ENCODE results near the gene GPER1.

Gene GPER1

GRCh38 chr7:1086588-1087464 lies 1.1 kb upstream of the GPER1 start:
- no peak overlapping the region for H3K9ac ChIP-seq (ENCODE audit: low read depth, low read length)
- H3K36me3 ChIP-seq (ENCODE audit: control insufficient read depth, insufficient read depth, low read length), result peaks cover 8% of the 10 kb centered on the region
- H3K9me3 ChIP-seq (ENCODE audit: control insufficient read depth, insufficient read depth, low read length), result no peaks in the 10 kb centered on the region
- H3K4me3 ChIP-seq (ENCODE audit: low read depth, low read length), result no peak overlapping the region
- no peaks in the 10 kb centered on the region for H3K27me3 ChIP-seq (ENCODE audit: control insufficient read depth, insufficient read depth, low read length)
- no peaks in the 10 kb centered on the region for H3K4me1 ChIP-seq (ENCODE audit: control insufficient read depth, insufficient read depth, low read length)

- Histone ChIP-seq H3K36me3 (ENCODE audit: control insufficient read depth, insufficient read depth, low read length) (peaks cover 15% of the 10 kb centered on the region), H3K9me3 (ENCODE audit: control insufficient read depth, insufficient read depth, low read length) (no peaks in the 10 kb centered on the region), H3K4me1 (ENCODE audit: control insufficient read depth, insufficient read depth, low read length) (no peaks in the 10 kb centered on the region), H3K27me3 (ENCODE audit: control insufficient read depth, insufficient read depth, low read length) (no peaks in the 10 kb centered on the region), H3K4me3 (ENCODE audit: low read depth, low read length) (no peak overlapping the region), H3K9ac (ENCODE audit: low read depth, low read length) (no peak overlapping the region)
Measured at GRCh38 chr7:1087465-1087814, 473 bp upstream of the GPER1 start.

DNA sequence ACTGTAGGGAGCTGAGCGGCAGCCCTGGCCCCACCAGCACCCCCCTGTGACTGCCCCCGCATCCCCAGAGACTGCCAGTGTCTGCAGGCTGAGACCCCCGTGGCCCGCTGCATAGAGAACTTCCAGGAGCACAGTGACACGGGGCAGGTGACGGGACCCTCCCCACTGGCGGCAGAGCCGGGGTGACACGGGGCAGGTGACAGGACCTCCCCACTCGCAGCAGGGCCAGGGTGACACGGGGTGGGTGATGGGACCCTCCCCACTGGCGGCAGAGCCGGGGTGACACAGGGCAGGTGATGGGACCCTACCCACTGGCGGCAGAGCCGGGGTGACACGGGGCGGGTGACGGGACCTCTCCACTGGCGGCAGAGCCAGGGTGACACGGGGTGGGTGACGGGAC lies 2.3 kb downstream of the GPER1 start:
- no peak overlapping the region for H3K9ac ChIP-seq (ENCODE audit: low read depth, low read length)
- H3K9me3 ChIP-seq (ENCODE audit: control insufficient read depth, insufficient read depth, low read length), result no peaks in the 10 kb centered on the region
- H3K36me3 ChIP-seq (ENCODE audit: control insufficient read depth, insufficient read depth, low read length), result peaks cover 19% of the 10 kb centered on the region
- no peaks in the 10 kb centered on the region for H3K27me3 ChIP-seq (ENCODE audit: control insufficient read depth, insufficient read depth, low read length)
- no peaks in the 10 kb centered on the region for H3K4me1 ChIP-seq (ENCODE audit: control insufficient read depth, insufficient read depth, low read length)
- H3K4me3 ChIP-seq (ENCODE audit: low read depth, low read length), result no peak overlapping the region

GRCh38 chr7:1090686-1091643 lies 3.1 kb downstream of the GPER1 start:
- Histone ChIP-seq H3K36me3 (ENCODE audit: control insufficient read depth, insufficient read depth, low read length) (peaks cover 19% of the 10 kb centered on the region), H3K4me3 (ENCODE audit: low read depth, low read length) (no peak overlapping the region), H3K4me1 (ENCODE audit: control insufficient read depth, insufficient read depth, low read length) (no peaks in the 10 kb centered on the region), H3K27me3 (ENCODE audit: control insufficient read depth, insufficient read depth, low read length) (no peaks in the 10 kb centered on the region), H3K9me3 (ENCODE audit: control insufficient read depth, insufficient read depth, low read length) (no peaks in the 10 kb centered on the region), H3K9ac (ENCODE audit: low read depth, low read length) (no peak overlapping the region)

DNA sequence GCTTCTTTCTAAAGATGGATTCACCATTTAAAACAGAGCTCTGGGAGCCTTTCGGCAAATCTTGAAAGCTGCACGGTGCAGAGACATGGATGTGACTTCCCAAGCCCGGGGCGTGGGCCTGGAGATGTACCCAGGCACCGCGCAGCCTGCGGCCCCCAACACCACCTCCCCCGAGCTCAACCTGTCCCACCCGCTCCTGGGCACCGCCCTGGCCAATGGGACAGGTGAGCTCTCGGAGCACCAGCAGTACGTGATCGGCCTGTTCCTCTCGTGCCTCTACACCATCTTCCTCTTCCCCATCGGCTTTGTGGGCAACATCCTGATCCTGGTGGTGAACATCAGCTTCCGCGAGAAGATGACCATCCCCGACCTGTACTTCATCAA lies 3.7 kb downstream of the GPER1 start:
- H3K36me3 ChIP-seq (ENCODE audit: control insufficient read depth, insufficient read depth, low read length), result peaks cover 19% of the 10 kb centered on the region
- no peaks in the 10 kb centered on the region for H3K9me3 ChIP-seq (ENCODE audit: control insufficient read depth, insufficient read depth, low read length)
- H3K4me3 ChIP-seq (ENCODE audit: low read depth, low read length), result no peak overlapping the region
- H3K27me3 ChIP-seq (ENCODE audit: control insufficient read depth, insufficient read depth, low read length), result no peaks in the 10 kb centered on the region
- H3K9ac ChIP-seq (ENCODE audit: low read depth, low read length), result no peak overlapping the region
- no peaks in the 10 kb centered on the region for H3K4me1 ChIP-seq (ENCODE audit: control insufficient read depth, insufficient read depth, low read length)

- no peaks in the 10 kb centered on the region for H3K27me3 ChIP-seq (ENCODE audit: control insufficient read depth, insufficient read depth, low read length)
- H3K9me3 ChIP-seq (ENCODE audit: control insufficient read depth, insufficient read depth, low read length), result no peaks in the 10 kb centered on the region
- H3K9ac ChIP-seq (ENCODE audit: low read depth, low read length), result no peak overlapping the region
- H3K36me3 ChIP-seq (ENCODE audit: control insufficient read depth, insufficient read depth, low read length), result peaks cover 19% of the 10 kb centered on the region
- H3K4me1 ChIP-seq (ENCODE audit: control insufficient read depth, insufficient read depth, low read length), result no peaks in the 10 kb centered on the region
- H3K4me3 ChIP-seq (ENCODE audit: low read depth, low read length), result no peak overlapping the region
Measured at GRCh38 chr7:1092161-1092632, 4.3 kb downstream of the GPER1 start.

DNA sequence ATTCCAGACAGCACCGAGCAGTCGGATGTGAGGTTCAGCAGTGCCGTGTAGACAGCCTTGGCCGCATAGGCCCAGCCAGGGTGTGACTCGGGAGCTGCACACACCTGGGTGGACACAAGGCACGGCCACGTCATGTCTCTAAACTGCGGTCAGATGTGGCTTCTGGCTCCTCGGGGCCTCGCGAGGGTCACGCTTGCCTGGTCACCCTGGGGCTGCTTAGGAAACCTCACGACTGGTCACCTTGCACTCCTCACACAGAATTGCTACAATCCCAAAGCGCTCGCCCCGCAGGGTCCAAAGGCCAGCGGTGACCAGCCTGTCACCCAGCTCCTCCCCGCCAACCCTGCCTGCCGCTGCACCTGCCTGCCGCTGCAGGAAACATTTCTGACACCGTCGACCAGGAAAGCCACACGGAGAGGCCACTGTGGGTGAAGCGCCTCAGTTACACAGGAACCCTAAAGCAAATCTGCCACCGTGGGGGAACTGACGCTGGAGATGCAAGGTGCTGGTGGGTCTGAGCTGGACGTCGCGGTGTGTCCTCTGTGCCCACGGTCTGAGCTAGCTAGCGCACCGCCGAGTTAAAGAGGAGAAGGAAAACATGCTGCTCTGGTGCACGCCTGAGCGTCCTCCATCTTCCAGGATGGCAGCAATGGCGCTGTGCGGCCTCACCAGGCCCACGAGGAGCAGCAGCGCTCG lies 5.0 kb downstream of the GPER1 start:
- Histone ChIP-seq H3K4me1 (ENCODE audit: control insufficient read depth, insufficient read depth, low read length) (no peaks in the 10 kb centered on the region), H3K27me3 (ENCODE audit: control insufficient read depth, insufficient read depth, low read length) (no peaks in the 10 kb centered on the region), H3K36me3 (ENCODE audit: control insufficient read depth, insufficient read depth, low read length) (peaks cover 19% of the 10 kb centered on the region), H3K4me3 (ENCODE audit: low read depth, low read length) (no peak overlapping the region), H3K9me3 (ENCODE audit: control insufficient read depth, insufficient read depth, low read length) (no peaks in the 10 kb centered on the region), H3K9ac (ENCODE audit: low read depth, low read length) (no peak overlapping the region)

DNA sequence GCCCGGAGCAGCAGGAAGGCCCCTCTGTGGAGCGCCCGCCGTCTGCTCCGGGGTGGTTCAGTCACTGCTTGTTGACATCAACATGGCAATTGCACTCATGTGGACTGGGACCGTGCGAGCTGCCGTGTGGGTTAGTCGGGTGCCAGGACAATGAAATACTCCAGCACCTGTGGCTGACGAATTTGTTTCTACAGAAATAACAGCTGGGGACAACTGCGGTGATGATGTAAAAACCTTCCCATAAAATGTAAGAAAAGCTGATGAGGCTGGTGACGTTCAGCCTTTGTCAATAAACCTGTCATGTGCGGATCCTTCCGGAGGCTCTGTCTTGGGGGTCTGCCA lies 5.6 kb downstream of the GPER1 start:
- Histone ChIP-seq H3K4me1 (ENCODE audit: control insufficient read depth, insufficient read depth, low read length) (no peaks in the 10 kb centered on the region), H3K9ac (ENCODE audit: low read depth, low read length) (no peak overlapping the region), H3K9me3 (ENCODE audit: control insufficient read depth, insufficient read depth, low read length) (no peaks in the 10 kb centered on the region), H3K36me3 (ENCODE audit: control insufficient read depth, insufficient read depth, low read length) (peaks cover 19% of the 10 kb centered on the region), H3K4me3 (ENCODE audit: low read depth, low read length) (no peak overlapping the region), H3K27me3 (ENCODE audit: control insufficient read depth, insufficient read depth, low read length) (no peaks in the 10 kb centered on the region)

- Histone ChIP-seq H3K36me3 (ENCODE audit: control insufficient read depth, insufficient read depth, low read length) (peaks cover 19% of the 10 kb centered on the region), H3K9ac (ENCODE audit: low read depth, low read length) (no peak overlapping the region), H3K27me3 (ENCODE audit: control insufficient read depth, insufficient read depth, low read length) (no peaks in the 10 kb centered on the region), H3K4me3 (ENCODE audit: low read depth, low read length) (no peak overlapping the region), H3K4me1 (ENCODE audit: control insufficient read depth, insufficient read depth, low read length) (no peaks in the 10 kb centered on the region), H3K9me3 (ENCODE audit: control insufficient read depth, insufficient read depth, low read length) (no peaks in the 10 kb centered on the region)
Measured at GRCh38 chr7:1093916-1094508, 6.1 kb downstream of the GPER1 start.

DNA sequence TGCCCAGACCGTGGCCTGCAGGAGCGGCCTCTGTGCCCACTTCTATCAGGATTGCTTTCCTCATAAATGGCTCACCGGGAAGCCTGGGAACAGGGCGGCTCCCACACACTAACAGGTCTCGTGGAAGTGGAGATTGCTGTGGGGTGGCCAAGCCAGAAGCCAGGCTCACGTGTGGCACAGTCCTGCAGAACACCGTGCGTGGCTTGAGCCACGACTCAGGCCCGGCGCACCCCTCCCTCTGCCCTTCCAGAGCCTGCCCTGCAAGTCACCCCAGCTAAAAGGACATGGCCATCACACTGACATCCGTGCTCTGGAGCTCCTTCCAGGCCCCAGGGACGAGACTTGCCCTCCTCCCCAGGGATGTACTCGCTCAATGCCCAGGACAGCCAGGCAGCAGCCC lies 7.0 kb downstream of the GPER1 start:
- no peaks in the 10 kb centered on the region for H3K27me3 ChIP-seq (ENCODE audit: control insufficient read depth, insufficient read depth, low read length)
- peaks cover 19% of the 10 kb centered on the region for H3K36me3 ChIP-seq (ENCODE audit: control insufficient read depth, insufficient read depth, low read length)
- no peak overlapping the region for H3K9ac ChIP-seq (ENCODE audit: low read depth, low read length)
- H3K4me1 ChIP-seq (ENCODE audit: control insufficient read depth, insufficient read depth, low read length), result no peaks in the 10 kb centered on the region
- no peak overlapping the region for H3K4me3 ChIP-seq (ENCODE audit: low read depth, low read length)
- H3K9me3 ChIP-seq (ENCODE audit: control insufficient read depth, insufficient read depth, low read length), result no peaks in the 10 kb centered on the region

- Histone ChIP-seq H3K4me3 (ENCODE audit: low read depth, low read length) (no peak overlapping the region), H3K9ac (ENCODE audit: low read depth, low read length) (no peak overlapping the region), H3K27me3 (ENCODE audit: control insufficient read depth, insufficient read depth, low read length) (no peaks in the 10 kb centered on the region)
Measured at GRCh38 chr7:1095621-1096155, 7.8 kb downstream of the GPER1 start.

More at GRCh38 chr7:1095621-1096155, 7.8 kb downstream of the GPER1 start:
- H3K9me3 ChIP-seq (ENCODE audit: control insufficient read depth, insufficient read depth, low read length), result no peaks in the 10 kb centered on the region
- H3K4me1 ChIP-seq (ENCODE audit: control insufficient read depth, insufficient read depth, low read length), result no peaks in the 10 kb centered on the region
- peaks cover 19% of the 10 kb centered on the region for H3K36me3 ChIP-seq (ENCODE audit: control insufficient read depth, insufficient read depth, low read length)

Measured in iPS-15b (cell line).